Liver (tissue), 9 donors: ENCODE results near the gene EFHD1. TPM values are rescaled to one million over a fixed set of nuclear protein-coding genes. Genes with fewer than 3 reads are reported as not detected.

ENCODE experiments used
- DNase-seq: peaks from one replicate; pipeline ENCODE4 v3.0.0-alpha.2; 2017; ENCODE audit warnings: low spot score
- H3K27ac ChIP-seq, 2 donors: one replicate each; pipeline ENCODE4 v1.7.0; 2013; ENCODE audit warnings: inconsistent platforms in 2 of 2, low read length in 2 of 2, control low read depth in 1 of 2, low read depth in 1 of 2, mild to moderate bottlenecking in 1 of 2
- H3K27me3 ChIP-seq, 4 donors: one replicate each; pipeline versions ENCODE4 v1.6.1 to v1.7.0; 2013; ENCODE audit warnings: low read length in 3 of 4, inconsistent platforms in 1 of 4, mild to moderate bottlenecking in 1 of 4, moderate library complexity in 1 of 4; ENCODE audit not compliant: control insufficient read depth in 4 of 4, insufficient read depth in 4 of 4
- H3K36me3 ChIP-seq, 4 donors: one replicate each; pipeline versions ENCODE4 v1.6.1 to v1.7.0; 2013; ENCODE audit warnings: low read length in 3 of 4, mild to moderate bottlenecking in 3 of 4, low read depth in 1 of 4, moderate library complexity in 1 of 4; ENCODE audit not compliant: control insufficient read depth in 4 of 4, insufficient read depth in 3 of 4
- H3K4me1 ChIP-seq, 4 donors: one replicate each; pipeline versions ENCODE4 v1.6.1 to v1.7.0; 2013; ENCODE audit warnings: low read length in 3 of 4, mild to moderate bottlenecking in 3 of 4, moderate library complexity in 1 of 4; ENCODE audit not compliant: control insufficient read depth in 4 of 4, insufficient read depth in 4 of 4
- H3K4me3 ChIP-seq, 3 donors: one replicate each; pipeline versions ENCODE4 v1.6.1 to v1.7.0; 2013; ENCODE audit warnings: low read length in 3 of 3, control low read depth in 1 of 3, low read depth in 1 of 3, mild to moderate bottlenecking in 1 of 3
- H3K9ac ChIP-seq, 2 donors: one replicate each; pipeline ENCODE4 v1.7.0; 2013; ENCODE audit warnings: low read length in 2 of 2, mild to moderate bottlenecking in 2 of 2, moderate library complexity in 2 of 2, control low read depth in 1 of 2, low read depth in 1 of 2
- H3K9me3 ChIP-seq, 4 donors: one replicate each; pipeline versions ENCODE4 v1.6.1 to v1.7.0; 2013; ENCODE audit warnings: low read length in 3 of 4; ENCODE audit not compliant: control insufficient read depth in 4 of 4
- EGR1 ChIP-seq, 2 donors: IDR thresholded peaks; 2 replicates each; pipeline ENCODE4 v1.6.1; 2016 to 2018; ENCODE audit warnings: antibody characterized with exemption in 2 of 2, low read depth in 2 of 2
- FOXA1 ChIP-seq: IDR thresholded peaks from 2 replicates; pipeline ENCODE4 v1.6.1; 2016; ENCODE audit warnings: antibody characterized with exemption
- FOXA2 ChIP-seq: IDR thresholded peaks from 2 replicates; pipeline ENCODE4 v1.6.1; 2016; ENCODE audit warnings: antibody characterized with exemption
- GABPA ChIP-seq, 2 donors: IDR thresholded peaks in 1 of 2; conservative IDR thresholded peaks in 1 of 2; 2 replicates each; pipeline ENCODE4 v1.6.1; 2016; ENCODE audit warnings: antibody characterized with exemption in 2 of 2, mild to moderate bottlenecking in 1 of 2, moderate library complexity in 1 of 2
- HNF4A ChIP-seq, 2 donors: conservative IDR thresholded peaks; 2 replicates each; pipeline ENCODE4 v1.6.1; 2016; ENCODE audit warnings: antibody characterized with exemption in 2 of 2, mild to moderate bottlenecking in 2 of 2
- JUND ChIP-seq, 2 donors: IDR thresholded peaks; 2 replicates each; pipeline ENCODE4 v1.6.1; 2016; ENCODE audit warnings: antibody characterized with exemption in 2 of 2
- MAX ChIP-seq: IDR thresholded peaks from 2 replicates; pipeline ENCODE4 v1.6.1; 2016; ENCODE audit warnings: antibody characterized with exemption
- RAD21 ChIP-seq, 2 donors: IDR thresholded peaks; 2 replicates each; pipeline ENCODE4 v1.6.1; 2016; ENCODE audit warnings: antibody characterized with exemption in 2 of 2, mild to moderate bottlenecking in 2 of 2
- REST ChIP-seq: IDR thresholded peaks from 2 replicates; pipeline ENCODE4 v1.6.1; 2016; ENCODE audit warnings: antibody characterized with exemption, mild to moderate bottlenecking
- RXRA ChIP-seq, 2 donors: IDR thresholded peaks; 2 replicates each; pipeline ENCODE4 v1.6.1; 2017 to 2018; ENCODE audit warnings: antibody characterized with exemption in 2 of 2, mild to moderate bottlenecking in 1 of 2
- SP1 ChIP-seq: IDR thresholded peaks from 2 replicates; pipeline ENCODE4 v1.6.1; 2018; ENCODE audit warnings: antibody characterized with exemption, mild to moderate bottlenecking
- TAF1 ChIP-seq: conservative IDR thresholded peaks from 2 replicates; pipeline ENCODE4 v1.6.1; 2016; ENCODE audit warnings: antibody characterized with exemption, mild to moderate bottlenecking
- YY1 ChIP-seq: IDR thresholded peaks from 2 replicates; pipeline ENCODE4 v1.6.1; 2016; ENCODE audit warnings: antibody characterized with exemption, mild to moderate bottlenecking
- ZBTB33 ChIP-seq: IDR thresholded peaks from 2 replicates; pipeline ENCODE4 v1.6.1; 2016; ENCODE audit warnings: antibody characterized with exemption
- WGBS: extraction: QIAGEN DNeasy Blood & Tissue Kit; methylation state at CpG from one replicate; pipeline ENCODE4 v1.1.7; 2013; 5-methylcytosine and 5-hydroxymethylcytosine counted together
- polyA plus RNA-seq, 2 donors: library from polyadenylated mRNA; stranded (reverse) in 1 of 2; unstranded in 1 of 2; fragments of 200-250 nt in 1 of 2; fragments of >200 nt in 1 of 2; fragmentation: Nextera tagmentation in 1 of 2; extraction: Ambion mirVana in 1 of 2; gene quantifications; one replicate each; pipeline versions ENCODE4 v1.2.1 to v1.2.3, GENCODE V29; 2013 to 2015
- total RNA-seq, 2 donors: library from RNA; depleted of rRNA; stranded (reverse); fragments of >200 nt; gene quantifications; one replicate each; pipeline ENCODE4 v1.2.3, GENCODE V29; 2014
- TF ChIP-seq, protein P1 (sequence below): fragments of 150-350 bp; IDR thresholded peaks from 2 replicates; pipeline ENCODE4 v1.5.1; 2017; ENCODE audit warnings: improper control_type of control experiment, low read depth, low read length; ENCODE audit not compliant: missing input control
- TF ChIP-seq, protein P2 (sequence below): IDR thresholded peaks from 2 replicates; pipeline ENCODE4 v1.6.1; 2016; ENCODE audit warnings: antibody characterized with exemption
- donor health status: healthy.
- donor health status: healthy.
- donor health status: healthy.
- donor health status: healthy.
- donor health status: healthy.

The EFHD1 gene
- total and polyA plus RNA-seq, 4 donors, result 3.3 to 28.5 (median 10.3) TPM

DNA sequence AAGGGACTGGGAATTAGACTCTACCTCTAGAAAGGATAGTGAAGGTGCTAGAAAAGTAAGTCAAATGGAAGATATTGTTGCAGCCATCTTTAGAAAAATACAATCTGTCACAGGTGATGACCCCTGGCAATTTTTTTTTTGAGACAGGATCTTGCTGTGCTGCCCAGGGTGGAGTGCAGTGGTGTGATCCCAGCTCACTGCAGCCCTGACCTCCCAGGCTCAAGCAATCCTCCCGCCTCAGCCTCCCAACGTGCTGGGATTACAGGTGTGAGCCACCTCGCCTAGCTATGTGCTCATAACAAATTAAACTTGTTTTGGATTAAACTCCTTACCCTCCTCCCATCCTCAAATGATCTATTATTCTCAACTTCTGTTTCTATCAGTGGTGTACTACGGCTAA is 59.9 kb downstream of the EFHD1 start:
- DNase-seq, result no peak
- Histone ChIP-seq H3K27me3 (no peaks in the 10 kb centered on the region), H3K27ac (no peak overlapping the region), H3K9me3 (no peaks in the 10 kb centered on the region), H3K4me3 (no peak overlapping the region), H3K9ac (no peak overlapping the region), H3K4me1 (peaks cover 1 to 11% (median 4%) of the 10 kb centered on the region in 4 donors), H3K36me3 (no peaks in the 10 kb centered on the region)
- TF ChIP-seq JUND (IDR thresholded peaks at IDR 0.05) (no peak), YY1 (no peak), RAD21 (IDR thresholded peaks at IDR 0.05) (no peak), MAX (no peak), HNF4A (conservative IDR thresholded peaks at IDR 0.05) (no peak), FOXA2 (no peak), ZBTB33 (no peak), GABPA (IDR thresholded peaks at IDR 0.05 in 1 of 2, conservative IDR thresholded peaks at IDR 0.05 in 1 of 2) (no peak), TAF1 (no peak), RXRA (IDR thresholded peaks at IDR 0.05) (no peak), REST (no peak), EGR1 (IDR thresholded peaks at IDR 0.05; ENCODE audit: low read depth in 2 of 2) (no peak), SP1 (no peak), FOXA1 (no peak)
- TF ChIP-seq, protein P1, sequence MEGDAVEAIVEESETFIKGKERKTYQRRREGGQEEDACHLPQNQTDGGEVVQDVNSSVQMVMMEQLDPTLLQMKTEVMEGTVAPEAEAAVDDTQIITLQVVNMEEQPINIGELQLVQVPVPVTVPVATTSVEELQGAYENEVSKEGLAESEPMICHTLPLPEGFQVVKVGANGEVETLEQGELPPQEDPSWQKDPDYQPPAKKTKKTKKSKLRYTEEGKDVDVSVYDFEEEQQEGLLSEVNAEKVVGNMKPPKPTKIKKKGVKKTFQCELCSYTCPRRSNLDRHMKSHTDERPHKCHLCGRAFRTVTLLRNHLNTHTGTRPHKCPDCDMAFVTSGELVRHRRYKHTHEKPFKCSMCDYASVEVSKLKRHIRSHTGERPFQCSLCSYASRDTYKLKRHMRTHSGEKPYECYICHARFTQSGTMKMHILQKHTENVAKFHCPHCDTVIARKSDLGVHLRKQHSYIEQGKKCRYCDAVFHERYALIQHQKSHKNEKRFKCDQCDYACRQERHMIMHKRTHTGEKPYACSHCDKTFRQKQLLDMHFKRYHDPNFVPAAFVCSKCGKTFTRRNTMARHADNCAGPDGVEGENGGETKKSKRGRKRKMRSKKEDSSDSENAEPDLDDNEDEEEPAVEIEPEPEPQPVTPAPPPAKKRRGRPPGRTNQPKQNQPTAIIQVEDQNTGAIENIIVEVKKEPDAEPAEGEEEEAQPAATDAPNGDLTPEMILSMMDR, result no peak
- WGBS, result 94% methylated on average over 4 of the region's 4 CpGs

DNA sequence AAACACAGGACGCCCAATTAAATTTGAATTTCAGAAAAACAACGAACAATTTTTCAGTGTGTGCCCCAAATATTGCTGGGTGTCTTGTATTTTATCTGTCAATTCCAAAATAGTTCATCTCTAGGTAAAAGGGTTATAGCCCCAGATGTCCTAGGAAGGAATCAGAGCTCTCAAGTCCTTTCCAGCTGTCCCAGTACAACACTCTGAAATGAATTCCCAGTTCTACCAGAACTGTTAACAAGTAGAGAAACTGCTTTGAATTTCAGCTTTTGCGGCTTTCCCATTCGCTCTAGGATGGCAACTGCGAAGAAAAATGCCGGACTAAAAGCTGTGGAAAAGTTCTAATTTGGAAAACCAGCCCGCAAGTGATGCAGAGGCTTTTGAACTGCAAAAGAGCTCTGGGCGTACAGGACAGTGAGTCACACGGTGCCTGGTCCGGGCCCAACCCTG is 63.2 kb downstream of the EFHD1 start:
- WGBS, result 51% methylated on average over 10 of the region's 10 CpGs
- Histone ChIP-seq H3K27me3 (no peaks in the 10 kb centered on the region), H3K27ac (peak overlapping the region; percentile 96 to 98), H3K9me3 (no peaks in the 10 kb centered on the region), H3K9ac (peak overlapping the region in 1 of 2 donors; percentile 21), H3K4me3 (peak overlapping the region in 1 of 3 donors; percentile 74), H3K36me3 (no peaks in the 10 kb centered on the region), H3K4me1 (peaks cover 4 to 32% (median 17%) of the 10 kb centered on the region in 4 donors)
- peak in 1 of 2 donors; percentile 33 for TF ChIP-seq RAD21 (IDR thresholded peaks at IDR 0.05)
- TF ChIP-seq YY1, result no peak
- TF ChIP-seq GABPA (IDR thresholded peaks at IDR 0.05 in 1 of 2, conservative IDR thresholded peaks at IDR 0.05 in 1 of 2), result no peak
- peak in 1 of 2 donors; percentile 60 for TF ChIP-seq HNF4A (conservative IDR thresholded peaks at IDR 0.05)
- TF ChIP-seq, protein P2, sequence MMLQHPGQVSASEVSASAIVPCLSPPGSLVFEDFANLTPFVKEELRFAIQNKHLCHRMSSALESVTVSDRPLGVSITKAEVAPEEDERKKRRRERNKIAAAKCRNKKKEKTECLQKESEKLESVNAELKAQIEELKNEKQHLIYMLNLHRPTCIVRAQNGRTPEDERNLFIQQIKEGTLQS, result peak; percentile 40
- TF ChIP-seq, protein P1, result no peak
- TF ChIP-seq REST, result peak; percentile 67
- TF ChIP-seq JUND (IDR thresholded peaks at IDR 0.05), result peak; percentile 84 to 91
- no peak for DNase-seq
